Endothelial cell (in vitro differentiated cells): ENCODE data around the gene USP13. TPM values are rescaled to one million over a fixed set of nuclear protein-coding genes. Genes with fewer than 3 reads are reported as not detected.

ENCODE experiments used
- DNase-seq: peaks from one replicate; pipeline ENCODE4 v3.0.0; 2021; ENCODE audit warnings: low spot score
- H3K27ac Mint-ChIP-seq: one replicate; pipeline ENCODE4 v1.8.0; 2021; ENCODE audit warnings: mixed read lengths, inconsistent platforms; ENCODE audit not compliant: unreplicated experiment
- H3K27me3 Mint-ChIP-seq: one replicate; pipeline ENCODE4 v1.8.0; 2021; ENCODE audit warnings: mild to moderate bottlenecking, moderate library complexity, mixed read lengths, inconsistent platforms; ENCODE audit not compliant: unreplicated experiment
- H3K36me3 Mint-ChIP-seq: one replicate; pipeline ENCODE4 v1.8.0; 2021; ENCODE audit warnings: mild to moderate bottlenecking, low read depth, mixed read lengths, inconsistent platforms; ENCODE audit not compliant: unreplicated experiment
- H3K4me1 Mint-ChIP-seq: one replicate; pipeline ENCODE4 v1.8.0; 2021; ENCODE audit warnings: mild to moderate bottlenecking, mixed read lengths, inconsistent platforms; ENCODE audit not compliant: unreplicated experiment
- H3K4me3 Mint-ChIP-seq: one replicate; pipeline ENCODE4 v1.8.0; 2021; ENCODE audit warnings: mild to moderate bottlenecking, mixed read lengths, inconsistent platforms; ENCODE audit not compliant: unreplicated experiment
- H3K9me3 Mint-ChIP-seq: one replicate; pipeline ENCODE4 v1.8.0; 2021; ENCODE audit warnings: mixed read lengths, inconsistent platforms; ENCODE audit not compliant: unreplicated experiment
- total RNA-seq: library from RNA; stranded (reverse); fragmentation: NEBNext Ultra II Directional; extraction: Animal tissue kit (Norgen Biotek cat#: 25700); gene quantifications from one replicate; pipeline ENCODE4 v1.2.1, GENCODE V29; 2021; ENCODE audit not compliant: unreplicated experiment
- TF ChIP-seq, protein P1 (sequence below): fragments of 200-600 bp; sonication (generic); IDR thresholded peaks from one replicate; pipeline ENCODE4 v1.5.0; 2021; ENCODE audit warnings: antibody characterized with exemption; ENCODE audit not compliant: unreplicated experiment

The USP13 gene
- total RNA-seq, 1 donor from 2014 or later, result 18.9 TPM

DNA sequence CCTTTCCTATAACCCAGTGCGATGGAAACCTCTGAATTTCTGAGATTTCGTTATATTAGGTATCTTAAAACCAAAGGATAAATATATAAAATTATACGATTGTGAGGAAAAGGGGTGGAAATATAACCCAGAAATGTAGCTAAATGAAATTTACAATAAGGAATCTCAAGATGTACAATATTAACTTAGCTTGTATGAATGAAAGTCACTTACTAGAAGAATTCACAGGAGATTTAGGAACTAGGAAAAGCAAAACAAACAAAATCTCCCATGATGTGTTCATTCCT is 159.2 kb downstream of the USP13 start:
- H3K27me3 Mint-ChIP-seq, result peaks cover 2% of the 10 kb centered on the region
- H3K4me1 Mint-ChIP-seq, result no peaks in the 10 kb centered on the region
- H3K9me3 Mint-ChIP-seq, result no peaks in the 10 kb centered on the region
- no peak overlapping the region for H3K4me3 Mint-ChIP-seq
- DNase-seq, result no peak
- TF ChIP-seq, protein P1, sequence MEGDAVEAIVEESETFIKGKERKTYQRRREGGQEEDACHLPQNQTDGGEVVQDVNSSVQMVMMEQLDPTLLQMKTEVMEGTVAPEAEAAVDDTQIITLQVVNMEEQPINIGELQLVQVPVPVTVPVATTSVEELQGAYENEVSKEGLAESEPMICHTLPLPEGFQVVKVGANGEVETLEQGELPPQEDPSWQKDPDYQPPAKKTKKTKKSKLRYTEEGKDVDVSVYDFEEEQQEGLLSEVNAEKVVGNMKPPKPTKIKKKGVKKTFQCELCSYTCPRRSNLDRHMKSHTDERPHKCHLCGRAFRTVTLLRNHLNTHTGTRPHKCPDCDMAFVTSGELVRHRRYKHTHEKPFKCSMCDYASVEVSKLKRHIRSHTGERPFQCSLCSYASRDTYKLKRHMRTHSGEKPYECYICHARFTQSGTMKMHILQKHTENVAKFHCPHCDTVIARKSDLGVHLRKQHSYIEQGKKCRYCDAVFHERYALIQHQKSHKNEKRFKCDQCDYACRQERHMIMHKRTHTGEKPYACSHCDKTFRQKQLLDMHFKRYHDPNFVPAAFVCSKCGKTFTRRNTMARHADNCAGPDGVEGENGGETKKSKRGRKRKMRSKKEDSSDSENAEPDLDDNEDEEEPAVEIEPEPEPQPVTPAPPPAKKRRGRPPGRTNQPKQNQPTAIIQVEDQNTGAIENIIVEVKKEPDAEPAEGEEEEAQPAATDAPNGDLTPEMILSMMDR, result no peak
- no peak overlapping the region for H3K27ac Mint-ChIP-seq
- peaks cover 8% of the 10 kb centered on the region for H3K36me3 Mint-ChIP-seq

DNA sequence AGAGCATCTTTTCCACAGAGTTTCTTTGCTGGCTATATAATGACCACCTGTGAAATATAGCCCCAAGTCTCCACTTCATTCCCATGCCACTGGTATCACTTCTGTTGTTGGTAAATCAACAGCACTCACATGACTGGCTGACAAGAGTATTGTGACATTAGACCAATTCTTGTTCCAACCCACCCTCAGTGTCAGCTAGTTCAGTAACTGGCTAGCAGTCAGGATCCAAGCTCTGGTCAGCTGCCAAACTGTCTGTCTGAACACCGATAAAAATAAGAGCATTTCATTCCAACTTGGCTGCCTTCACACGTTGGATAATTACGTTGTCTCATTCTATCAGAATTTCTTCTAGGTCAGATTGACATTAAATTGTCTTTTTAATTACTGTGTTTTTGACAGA is 166.5 kb downstream of the USP13 start:
- TF ChIP-seq, protein P1, result no peak
- peaks cover 1% of the 10 kb centered on the region for H3K27me3 Mint-ChIP-seq
- no peak for DNase-seq
- no peaks in the 10 kb centered on the region for H3K9me3 Mint-ChIP-seq
- no peak overlapping the region for H3K4me3 Mint-ChIP-seq
- H3K27ac Mint-ChIP-seq, result no peak overlapping the region
- H3K36me3 Mint-ChIP-seq, result no peaks in the 10 kb centered on the region
- no peaks in the 10 kb centered on the region for H3K4me1 Mint-ChIP-seq

DNA sequence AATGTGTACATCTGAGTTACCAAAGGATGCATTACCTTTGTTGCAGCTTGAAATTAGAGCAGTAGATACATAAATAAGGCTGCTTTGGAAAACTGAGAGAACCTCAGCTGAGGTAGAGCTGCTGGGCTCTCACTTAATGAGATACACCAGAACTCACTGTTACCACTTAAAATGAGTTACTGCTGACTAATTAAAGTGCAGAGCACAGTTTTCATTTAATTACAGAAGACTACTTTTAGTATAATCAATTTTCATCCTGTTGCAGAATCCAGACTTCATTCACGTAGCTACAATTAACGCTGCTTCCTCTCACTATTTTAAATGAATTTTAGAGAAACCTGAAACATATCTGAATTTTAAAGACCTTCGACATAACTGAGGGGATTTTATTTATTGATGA is 169.5 kb downstream of the USP13 start:
- no peak for DNase-seq
- TF ChIP-seq, protein P1, result no peak
- peaks cover 1% of the 10 kb centered on the region for H3K27me3 Mint-ChIP-seq
- no peaks in the 10 kb centered on the region for H3K36me3 Mint-ChIP-seq
- no peaks in the 10 kb centered on the region for H3K9me3 Mint-ChIP-seq
- H3K4me1 Mint-ChIP-seq, result peaks cover 11% of the 10 kb centered on the region
- no peak overlapping the region for H3K4me3 Mint-ChIP-seq
- no peak overlapping the region for H3K27ac Mint-ChIP-seq

DNA sequence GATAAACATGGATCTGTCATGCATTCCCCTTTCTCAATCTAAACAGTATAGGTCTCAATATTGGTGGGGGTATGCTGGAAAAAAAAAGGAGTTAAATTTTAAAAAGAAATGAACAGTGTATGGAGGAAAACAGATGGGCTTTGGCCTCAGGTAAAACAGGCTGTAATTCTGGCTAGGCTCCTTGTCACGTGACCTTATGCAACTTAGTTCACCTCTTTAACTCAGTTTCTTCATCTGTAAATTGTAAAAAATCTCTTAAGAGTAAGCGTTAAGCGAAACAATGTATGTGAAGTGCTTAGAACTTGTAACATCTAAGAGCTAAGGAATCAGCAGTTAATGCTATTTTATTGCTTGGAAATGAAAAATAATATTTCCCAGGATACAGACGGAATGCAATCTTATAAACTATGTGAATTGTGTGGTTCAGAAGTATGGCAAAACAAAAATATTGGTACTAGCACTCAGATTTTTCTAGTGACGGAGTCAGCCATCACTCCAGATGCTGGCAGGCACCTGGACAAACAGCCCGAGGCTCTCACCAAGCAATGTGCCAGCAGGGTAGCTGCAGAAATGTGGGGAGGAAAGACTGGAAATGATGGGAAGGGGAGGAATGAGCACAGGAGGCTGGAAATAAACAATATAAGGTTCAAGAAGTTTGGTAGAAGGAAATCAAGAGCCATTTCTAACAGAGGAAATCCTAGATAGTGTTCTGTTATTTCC is 172.8 kb downstream of the USP13 start:
- Mint-ChIP-seq H3K4me1 (peaks cover 11% of the 10 kb centered on the region), H3K9me3 (no peaks in the 10 kb centered on the region), H3K27me3 (peaks cover 1% of the 10 kb centered on the region), H3K36me3 (no peaks in the 10 kb centered on the region), H3K4me3 (no peak overlapping the region), H3K27ac (no peak overlapping the region)
- DNase-seq, result no peak
- TF ChIP-seq, protein P1, result no peak

DNA sequence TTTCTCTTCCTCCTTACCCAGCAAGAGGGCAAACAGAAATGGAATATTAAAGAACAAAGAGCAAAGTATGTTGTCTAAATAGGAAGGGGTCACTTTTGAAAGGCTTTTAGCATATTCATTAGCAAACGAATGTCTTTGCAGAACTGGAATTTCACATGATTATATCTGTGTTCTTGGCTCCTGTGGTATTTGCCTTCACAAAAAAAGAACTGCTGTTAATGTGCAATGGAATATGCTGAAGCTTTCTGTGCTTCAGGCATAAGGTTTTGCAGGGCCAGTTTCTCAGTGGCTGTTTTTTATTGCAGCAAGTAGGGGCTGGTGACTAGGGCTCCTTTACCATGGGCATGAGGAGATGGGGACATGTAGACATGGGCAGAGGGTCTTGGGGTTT is 173.4 kb downstream of the USP13 start:
- Mint-ChIP-seq H3K4me3 (no peak overlapping the region), H3K27me3 (peaks cover 1% of the 10 kb centered on the region), H3K9me3 (no peaks in the 10 kb centered on the region), H3K27ac (no peak overlapping the region), H3K36me3 (no peaks in the 10 kb centered on the region), H3K4me1 (peaks cover 11% of the 10 kb centered on the region)
- TF ChIP-seq, protein P1, result no peak
- no peak for DNase-seq
